PFSK-1 (cell line): ENCODE data around the gene C19orf25.

Experiments used
- FOXP2 ChIP-seq: optimal IDR thresholded peaks from 2 replicates; pipeline ENCODE3; 2011; ENCODE audit warnings: borderline replicate concordance, control low read depth, inconsistent platforms; ENCODE audit not compliant: insufficient read depth; ENCODE audit errors: extremely low read length, extremely low read depth
- POLR2AphosphoS5 ChIP-seq: IDR thresholded peaks from 2 replicates; pipeline ENCODE4 v1.6.1; 2012; ENCODE audit warnings: low read depth, mild to moderate bottlenecking, control low read depth, low read length, moderate library complexity
- TAF1 ChIP-seq: IDR thresholded peaks from 2 replicates; pipeline ENCODE4 v1.6.1; 2012; ENCODE audit warnings: low read length, control low read depth, borderline replicate concordance; ENCODE audit not compliant: insufficient read depth
- TF ChIP-seq, protein P1 (sequence below), 2 experiments: IDR thresholded peaks; 2 replicates each; pipeline versions ENCODE4 v1.6.1 to v1.8.0; 2011 to 2012; ENCODE audit warnings: low read depth in 2 of 2, low read length in 2 of 2, control low read depth in 1 of 2, inconsistent platforms in 1 of 2, mild to moderate bottlenecking in 1 of 2, moderate library complexity in 1 of 2; ENCODE audit not compliant: insufficient read depth in 1 of 2

DNA sequence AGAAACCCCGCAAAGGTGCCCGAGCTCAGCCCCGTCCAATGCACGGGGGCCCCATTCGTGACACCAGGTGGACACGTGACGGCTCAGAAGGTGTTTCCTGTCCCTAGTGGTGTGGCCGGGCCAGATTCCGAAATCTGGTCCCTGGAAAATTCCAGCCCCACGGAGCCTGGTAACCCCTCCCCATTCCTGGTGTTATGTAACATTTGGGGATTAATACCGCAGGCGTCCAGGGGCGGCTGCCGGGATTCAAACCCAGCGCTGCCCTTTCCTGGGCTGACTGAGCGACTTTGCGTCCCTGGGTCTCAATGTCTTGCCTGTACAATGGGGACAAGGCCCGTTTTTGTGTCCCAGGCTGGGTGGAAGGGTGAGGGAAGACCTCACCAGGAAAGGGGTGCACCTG is 43.8 kb upstream of the C19orf25 start:
- TF ChIP-seq, protein P1, sequence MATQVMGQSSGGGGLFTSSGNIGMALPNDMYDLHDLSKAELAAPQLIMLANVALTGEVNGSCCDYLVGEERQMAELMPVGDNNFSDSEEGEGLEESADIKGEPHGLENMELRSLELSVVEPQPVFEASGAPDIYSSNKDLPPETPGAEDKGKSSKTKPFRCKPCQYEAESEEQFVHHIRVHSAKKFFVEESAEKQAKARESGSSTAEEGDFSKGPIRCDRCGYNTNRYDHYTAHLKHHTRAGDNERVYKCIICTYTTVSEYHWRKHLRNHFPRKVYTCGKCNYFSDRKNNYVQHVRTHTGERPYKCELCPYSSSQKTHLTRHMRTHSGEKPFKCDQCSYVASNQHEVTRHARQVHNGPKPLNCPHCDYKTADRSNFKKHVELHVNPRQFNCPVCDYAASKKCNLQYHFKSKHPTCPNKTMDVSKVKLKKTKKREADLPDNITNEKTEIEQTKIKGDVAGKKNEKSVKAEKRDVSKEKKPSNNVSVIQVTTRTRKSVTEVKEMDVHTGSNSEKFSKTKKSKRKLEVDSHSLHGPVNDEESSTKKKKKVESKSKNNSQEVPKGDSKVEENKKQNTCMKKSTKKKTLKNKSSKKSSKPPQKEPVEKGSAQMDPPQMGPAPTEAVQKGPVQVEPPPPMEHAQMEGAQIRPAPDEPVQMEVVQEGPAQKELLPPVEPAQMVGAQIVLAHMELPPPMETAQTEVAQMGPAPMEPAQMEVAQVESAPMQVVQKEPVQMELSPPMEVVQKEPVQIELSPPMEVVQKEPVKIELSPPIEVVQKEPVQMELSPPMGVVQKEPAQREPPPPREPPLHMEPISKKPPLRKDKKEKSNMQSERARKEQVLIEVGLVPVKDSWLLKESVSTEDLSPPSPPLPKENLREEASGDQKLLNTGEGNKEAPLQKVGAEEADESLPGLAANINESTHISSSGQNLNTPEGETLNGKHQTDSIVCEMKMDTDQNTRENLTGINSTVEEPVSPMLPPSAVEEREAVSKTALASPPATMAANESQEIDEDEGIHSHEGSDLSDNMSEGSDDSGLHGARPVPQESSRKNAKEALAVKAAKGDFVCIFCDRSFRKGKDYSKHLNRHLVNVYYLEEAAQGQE (IDR thresholded peaks at IDR 0.05; ENCODE audit: insufficient read depth in 1 of 2, low read depth in 2 of 2, low read length in 2 of 2), result no peak
- TF ChIP-seq TAF1 (no peak), POLR2AphosphoS5 (no peak), FOXP2 (no peak)
